ENCODE results near the gene ZNF396.

Gene ZNF396

GRCh38 chr18:35379421-35379820, 2.3 kb upstream of the ZNF396 start:
- no peak for DNase-seq

GRCh38 chr18:35378574-35378896, 1.4 kb upstream of the ZNF396 start:
- no peak for DNase-seq

- DNase-seq, result no peak
Observed at GRCh38 chr18:35377875-35378573, 887 bp upstream of the ZNF396 start.

GRCh38 chr18:35376393-35376741, 770 bp downstream of the ZNF396 start:
- no peak for DNase-seq

GRCh38 chr18:35374708-35375107, 2.4 kb downstream of the ZNF396 start:
- no peak for DNase-seq

GRCh38 chr18:35371412-35372195, 5.5 kb downstream of the ZNF396 start:
- DNase-seq, result no peak

GRCh38 chr18:35369126-35369525, 8.0 kb downstream of the ZNF396 start:
- DNase-seq, result no peak

GRCh38 chr18:35368595-35368994, 8.5 kb downstream of the ZNF396 start:
- DNase-seq, result no peak

- DNase-seq, result no peak
Observed at GRCh38 chr18:35362531-35362930, 14.6 kb downstream of the ZNF396 start.

- DNase-seq, result no peak
Observed at GRCh38 chr18:35361570-35362321, 15.4 kb downstream of the ZNF396 start.

GRCh38 chr18:35355140-35355618, 22.0 kb downstream of the ZNF396 start:
- DNase-seq, result peak; percentile 85

GRCh38 chr18:35352778-35353177, 24.4 kb downstream of the ZNF396 start:
- no peak for DNase-seq

GRCh38 chr18:35352283-35352682, 24.9 kb downstream of the ZNF396 start:
- no peak for DNase-seq

GRCh38 chr18:35348001-35348400, 29.1 kb downstream of the ZNF396 start:
- DNase-seq, result peak; percentile 7

GRCh38 chr18:35345950-35346349, 31.2 kb downstream of the ZNF396 start:
- DNase-seq, result no peak

- DNase-seq, result peak; percentile 68
Observed at GRCh38 chr18:35345460-35345921, 31.6 kb downstream of the ZNF396 start.

GRCh38 chr18:35344736-35345459, 32.2 kb downstream of the ZNF396 start:
- DNase-seq, result peak; percentile 66

GRCh38 chr18:35343936-35344735, 33.0 kb downstream of the ZNF396 start, which contains the start of gene ZNF24:
Gene ZNF24, minus strand, starts transcription at chr18:35344420. Its CDS starts 3,770 bp downstream, at chr18:35340650.
- DNase-seq, result peak; percentile 97

GRCh38 chr18:35343488-35343935, 33.6 kb downstream of the ZNF396 start:
- no peak for DNase-seq

GRCh38 chr18:35337286-35337685, 39.9 kb downstream of the ZNF396 start:
- no peak for DNase-seq

GRCh38 chr18:35335866-35336265, 41.3 kb downstream of the ZNF396 start:
- no peak for DNase-seq

- no peak for DNase-seq
Observed at GRCh38 chr18:35334821-35335220, 42.3 kb downstream of the ZNF396 start.

Data from NCI-H1092 (cell line).